BLaER1 (cell line): ENCODE results near the gene PYDC1.

ENCODE experiments used
- H3K27ac ChIP-seq: shearing (Covaris generic); formaldehyde crosslinking; 2 replicates; pipeline ENCODE4 v1.8.1; 2022
- H3K27me3 ChIP-seq: shearing (Covaris generic); formaldehyde crosslinking; 2 replicates; pipeline ENCODE4 v1.8.1; 2022
- H3K36me3 ChIP-seq: shearing (Covaris generic); formaldehyde crosslinking; 2 replicates; pipeline ENCODE4 v1.8.1; 2022
- H3K4me1 ChIP-seq: shearing (Covaris generic); formaldehyde crosslinking; 2 replicates; pipeline ENCODE4 v1.8.1; 2022
- H3K4me2 ChIP-seq: shearing (Covaris generic); formaldehyde crosslinking; 2 replicates; pipeline ENCODE4 v1.8.1; 2022
- H3K4me3 ChIP-seq: shearing (Covaris generic); formaldehyde crosslinking; 2 replicates; pipeline ENCODE4 v1.8.1; 2022
- H3K9ac ChIP-seq: shearing (Covaris generic); formaldehyde crosslinking; 2 replicates; pipeline ENCODE4 v1.8.1; 2022
- H3K9me3 ChIP-seq: shearing (Covaris generic); formaldehyde crosslinking; 2 replicates; pipeline ENCODE4 v1.8.1; 2022
- H4K20me1 ChIP-seq: shearing (Covaris generic); formaldehyde crosslinking; 2 replicates; pipeline ENCODE4 v1.8.1; 2022
- Cebpa-rat ChIP-seq: shearing (Covaris generic); IDR thresholded peaks from 2 replicates; pipeline ENCODE4 v1.8.1; 2022

Gene PYDC1

GRCh38 chr16:31216422-31217135, at the start of gene PYDC1:
Gene PYDC1 (minus strand): TSS chr16:31217135. CDS start chr16:31217028, 107 bp downstream.
- Histone ChIP-seq H3K4me3 (peak within 1 kb of the TSS; percentile 64; the same call in 1 of the 2 replicates), H4K20me1 (peaks cover 18% of the 10 kb centered on the region), H3K27ac (no peak within 1 kb of the TSS), H3K36me3 (no peaks in the 10 kb centered on the region), H3K4me2 (peak within 1 kb of the TSS; percentile 91), H3K27me3 (peaks cover 47% of the 10 kb centered on the region), H3K4me1 (peaks cover 49% of the 10 kb centered on the region), H3K9me3 (no peaks in the 10 kb centered on the region), H3K9ac (no peak within 1 kb of the TSS)
- no peak for TF ChIP-seq Cebpa-rat

- H3K36me3 ChIP-seq, result no peaks in the 10 kb centered on the region
- TF ChIP-seq Cebpa-rat, result no peak
- H3K4me3 ChIP-seq, result no peak overlapping the region
- H4K20me1 ChIP-seq, result no peaks in the 10 kb centered on the region
- H3K9ac ChIP-seq, result peak overlapping the region; percentile 10; the same call in 1 of the 2 replicates
- H3K9me3 ChIP-seq, result no peaks in the 10 kb centered on the region
- no peaks in the 10 kb centered on the region for H3K27me3 ChIP-seq
- peak overlapping the region; percentile 50 for H3K4me2 ChIP-seq
- H3K4me1 ChIP-seq, result peaks cover 19% of the 10 kb centered on the region
- H3K27ac ChIP-seq, result 0 out of 2 replicates have a peak overlapping the region, but pooled peaks have one; percentile 30
Observed at GRCh38 chr16:31265329-31266245, 48.7 kb upstream of the PYDC1 start.

GRCh38 chr16:31262084-31262483, 45.1 kb upstream of the PYDC1 start:
- Histone ChIP-seq H3K4me3 (no peak overlapping the region), H3K27ac (no peak overlapping the region), H3K4me1 (peaks cover 35% of the 10 kb centered on the region), H4K20me1 (no peaks in the 10 kb centered on the region), H3K36me3 (no peaks in the 10 kb centered on the region), H3K9ac (no peak overlapping the region), H3K27me3 (no peaks in the 10 kb centered on the region), H3K9me3 (no peaks in the 10 kb centered on the region), H3K4me2 (no peak overlapping the region)
- TF ChIP-seq Cebpa-rat, result no peak

- no peak overlapping the region; the same call in 1 of the 2 replicates for H3K27ac ChIP-seq
- H4K20me1 ChIP-seq, result no peaks in the 10 kb centered on the region
- H3K4me3 ChIP-seq, result no peak overlapping the region
- H3K4me2 ChIP-seq, result peak overlapping the region; percentile 72
- H3K36me3 ChIP-seq, result no peaks in the 10 kb centered on the region
- TF ChIP-seq Cebpa-rat, result no peak
- peaks cover 28% of the 10 kb centered on the region for H3K4me1 ChIP-seq
- no peaks in the 10 kb centered on the region for H3K9me3 ChIP-seq
- H3K9ac ChIP-seq, result no peak overlapping the region
- H3K27me3 ChIP-seq, result no peaks in the 10 kb centered on the region
Observed at GRCh38 chr16:31260136-31260931, 43.4 kb upstream of the PYDC1 start.

GRCh38 chr16:31258366-31258765, 41.4 kb upstream of the PYDC1 start:
- Histone ChIP-seq H3K4me1 (peaks cover 29% of the 10 kb centered on the region), H3K9me3 (no peaks in the 10 kb centered on the region), H4K20me1 (no peaks in the 10 kb centered on the region), H3K27me3 (no peaks in the 10 kb centered on the region), H3K27ac (no peak overlapping the region), H3K4me3 (no peak overlapping the region), H3K9ac (no peak overlapping the region), H3K36me3 (no peaks in the 10 kb centered on the region), H3K4me2 (no peak overlapping the region)
- no peak for TF ChIP-seq Cebpa-rat

GRCh38 chr16:31256466-31256865, 39.5 kb upstream of the PYDC1 start:
- no peak overlapping the region for H3K4me3 ChIP-seq
- H3K4me2 ChIP-seq, result no peak overlapping the region
- H4K20me1 ChIP-seq, result no peaks in the 10 kb centered on the region
- no peaks in the 10 kb centered on the region for H3K27me3 ChIP-seq
- no peaks in the 10 kb centered on the region for H3K36me3 ChIP-seq
- TF ChIP-seq Cebpa-rat, result no peak
- H3K27ac ChIP-seq, result no peak overlapping the region
- no peaks in the 10 kb centered on the region for H3K9me3 ChIP-seq
- peaks cover 29% of the 10 kb centered on the region for H3K4me1 ChIP-seq
- H3K9ac ChIP-seq, result no peak overlapping the region

- H3K4me3 ChIP-seq, result no peak overlapping the region
- H3K9ac ChIP-seq, result no peak overlapping the region
- TF ChIP-seq Cebpa-rat, result no peak
- H3K4me1 ChIP-seq, result peaks cover 18% of the 10 kb centered on the region
- no peaks in the 10 kb centered on the region for H3K9me3 ChIP-seq
- no peaks in the 10 kb centered on the region for H3K27me3 ChIP-seq
- no peak overlapping the region for H3K27ac ChIP-seq
- H3K36me3 ChIP-seq, result no peaks in the 10 kb centered on the region
- H4K20me1 ChIP-seq, result no peaks in the 10 kb centered on the region
- no peak overlapping the region for H3K4me2 ChIP-seq
Observed at GRCh38 chr16:31253642-31254045, 36.7 kb upstream of the PYDC1 start.

GRCh38 chr16:31251435-31251834, 34.5 kb upstream of the PYDC1 start:
- no peaks in the 10 kb centered on the region for H3K27me3 ChIP-seq
- TF ChIP-seq Cebpa-rat, result no peak
- no peak overlapping the region for H3K4me2 ChIP-seq
- H3K9me3 ChIP-seq, result no peaks in the 10 kb centered on the region
- H3K27ac ChIP-seq, result no peak overlapping the region
- H4K20me1 ChIP-seq, result no peaks in the 10 kb centered on the region
- peaks cover 18% of the 10 kb centered on the region for H3K4me1 ChIP-seq
- no peaks in the 10 kb centered on the region for H3K36me3 ChIP-seq
- no peak overlapping the region for H3K9ac ChIP-seq
- no peak overlapping the region for H3K4me3 ChIP-seq

- Histone ChIP-seq H3K4me2 (no peak overlapping the region), H3K36me3 (no peaks in the 10 kb centered on the region), H3K9ac (no peak overlapping the region), H3K9me3 (no peaks in the 10 kb centered on the region), H3K27me3 (no peaks in the 10 kb centered on the region), H3K27ac (no peak overlapping the region), H4K20me1 (no peaks in the 10 kb centered on the region), H3K4me1 (peaks cover 18% of the 10 kb centered on the region), H3K4me3 (no peak overlapping the region)
- TF ChIP-seq Cebpa-rat, result no peak
Observed at GRCh38 chr16:31250782-31251384, 33.9 kb upstream of the PYDC1 start.
